CD4-positive, alpha-beta T cell treated with Interleukin-21 for 1 hour (primary cell): ENCODE results near the gene UNC13D.

ENCODE experiments used
- DNase-seq: peaks from one replicate; pipeline ENCODE4 v3.0.0-alpha.2; 2020

Gene UNC13D

GRCh38 chr17:75849724-75850123, 5.5 kb upstream of the UNC13D start:
- DNase-seq: no peak

GRCh38 chr17:75849279-75849646, 5.1 kb upstream of the UNC13D start:
- DNase-seq: no peak

GRCh38 chr17:75848523-75849278, 4.5 kb upstream of the UNC13D start:
- DNase-seq: peak; percentile 82

GRCh38 chr17:75847614-75848522, 3.7 kb upstream of the UNC13D start:
- DNase-seq: no peak

GRCh38 chr17:75846692-75847613, 2.7 kb upstream of the UNC13D start:
- DNase-seq: no peak

- no peak for DNase-seq
Observed at GRCh38 chr17:75845933-75846691, 1.9 kb upstream of the UNC13D start.

- DNase-seq: peak; percentile 68
Observed at GRCh38 chr17:75845058-75845711, 981 bp upstream of the UNC13D start.

- peak; percentile 45 for DNase-seq
Observed at GRCh38 chr17:75844530-75845057, 390 bp upstream of the UNC13D start.

GRCh38 chr17:75842963-75843576, 1.1 kb downstream of the UNC13D start:
- peak; percentile 37 for DNase-seq

- no peak for DNase-seq
Observed at GRCh38 chr17:75842411-75842810, 1.8 kb downstream of the UNC13D start.

- no peak for DNase-seq
Observed at GRCh38 chr17:75840799-75841164, 3.4 kb downstream of the UNC13D start.

- no peak for DNase-seq
Observed at GRCh38 chr17:75839942-75840798, 4.0 kb downstream of the UNC13D start.

- DNase-seq: no peak
Observed at GRCh38 chr17:75838410-75838809, 5.8 kb downstream of the UNC13D start.

GRCh38 chr17:75837899-75838298, 6.3 kb downstream of the UNC13D start:
- no peak for DNase-seq

GRCh38 chr17:75836605-75837004, 7.6 kb downstream of the UNC13D start:
- no peak for DNase-seq

GRCh38 chr17:75835654-75835987, 8.6 kb downstream of the UNC13D start:
- DNase-seq: no peak

- DNase-seq: no peak
Observed at GRCh38 chr17:75834928-75835653, 9.1 kb downstream of the UNC13D start.

GRCh38 chr17:75834279-75834920, 9.8 kb downstream of the UNC13D start:
- no peak for DNase-seq
